ENCODE measurements around the gene FAM120C. TPM values are rescaled to one million over a fixed set of nuclear protein-coding genes. Genes with fewer than 3 reads are reported as not detected.

Gene FAM120C
- total and polyA plus RNA-seq, 10 donors, result 3.8 to 15.7 (median 8.3) TPM

- 50 to 88% (median 74%) methylated on average over 6 of the region's 6 CpGs for WGBS, 5 donors
- TF ChIP-seq POLR2AphosphoS5 (IDR thresholded peaks at IDR 0.05) (no peak), CTCF (IDR thresholded peaks at IDR 0.05 in 8 of 11, conservative IDR thresholded peaks at IDR 0.05 in 3 of 11) (no peak), POLR2A (IDR thresholded peaks at IDR 0.05) (no peak)
- Histone ChIP-seq H3K27me3 (replicated peaks in 1 of 7) (peaks cover 0 to 4% (median 0%) of the 10 kb centered on the region in 7 donors), H3K36me3 (no peaks in the 10 kb centered on the region), H3K27ac (no peak overlapping the region), H3K9me3 (no peaks in the 10 kb centered on the region), H3K4me1 (no peaks in the 10 kb centered on the region), H3K4me3 (no peak overlapping the region)
- intact Hi-C loops (cut with DNase I; ENCODE audit: low total_unique reads), result no loop called here
- no peak for DNase-seq
Measured at GRCh38 chrX:54198262-54198661, 15.2 kb upstream of the FAM120C start.

- no peaks in the 10 kb centered on the region for H3K4me1 ChIP-seq
- DNase-seq, result no peak
- peaks cover 0 to 4% (median 0%) of the 10 kb centered on the region in 7 donors for H3K27me3 ChIP-seq (replicated peaks in 1 of 7)
- TF ChIP-seq POLR2A (IDR thresholded peaks at IDR 0.05) (no peak), POLR2AphosphoS5 (IDR thresholded peaks at IDR 0.05) (no peak), CTCF (IDR thresholded peaks at IDR 0.05 in 8 of 11, conservative IDR thresholded peaks at IDR 0.05 in 3 of 11) (no peak)
- no peaks in the 10 kb centered on the region for H3K36me3 ChIP-seq
- H3K9me3 ChIP-seq, result no peaks in the 10 kb centered on the region
- no peak overlapping the region for H3K27ac ChIP-seq
- H3K4me3 ChIP-seq, result no peak overlapping the region
- intact Hi-C loops (cut with DNase I; ENCODE audit: low total_unique reads), result no loop called here
Measured at GRCh38 chrX:54194982-54195588, 12.0 kb upstream of the FAM120C start.

DNA sequence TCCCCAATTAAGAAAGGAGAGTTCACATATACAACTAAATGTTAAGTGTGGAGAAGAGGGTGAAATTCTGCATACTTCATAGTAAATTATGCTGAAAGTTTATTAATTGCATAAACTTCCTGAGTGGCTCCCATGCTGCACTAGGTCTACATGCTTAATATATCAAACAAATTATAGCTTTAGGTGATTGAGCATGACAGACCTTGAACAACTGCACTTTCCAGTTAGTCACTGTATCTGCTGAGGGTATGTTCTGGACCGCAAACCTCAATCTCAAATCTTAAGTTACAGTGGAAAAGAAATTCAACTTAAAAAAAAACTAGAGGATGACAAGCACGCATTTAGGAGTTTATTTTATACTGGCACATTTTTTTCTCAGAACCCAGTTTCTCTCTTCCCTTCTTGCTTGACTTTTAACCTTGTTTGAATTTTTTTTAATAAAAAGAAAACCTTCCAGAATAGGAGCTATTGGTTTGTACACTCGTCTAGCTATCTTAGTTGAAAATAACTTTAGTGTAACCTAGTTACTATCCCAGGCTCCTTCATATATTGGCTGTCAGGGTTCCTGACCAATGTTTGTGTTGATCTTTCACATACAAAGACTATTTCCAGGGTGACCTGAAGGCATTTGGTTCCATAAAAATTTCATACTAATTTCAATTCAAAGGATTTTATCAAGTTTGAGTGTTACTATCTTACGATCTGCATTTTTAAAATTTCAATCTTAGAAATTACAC lies 10.2 kb upstream of the FAM120C start:
- intact Hi-C loops (cut with DNase I; ENCODE audit: low total_unique reads), result no loop called here

More for the DNA sequence above, 10.2 kb upstream of the FAM120C start:
- Histone ChIP-seq H3K27me3 (replicated peaks in 1 of 7) (peaks cover 0 to 4% (median 0%) of the 10 kb centered on the region in 7 donors), H3K27ac (no peak overlapping the region), H3K4me1 (no peaks in the 10 kb centered on the region), H3K9me3 (no peaks in the 10 kb centered on the region), H3K4me3 (no peak overlapping the region), H3K36me3 (no peaks in the 10 kb centered on the region)
- WGBS, 5 donors, result 74 to 92% (median 91%) methylated on average over 4 of the region's 4 CpGs
- DNase-seq, result no peak
- TF ChIP-seq CTCF (IDR thresholded peaks at IDR 0.05 in 8 of 11, conservative IDR thresholded peaks at IDR 0.05 in 3 of 11), result no peak
- no peak for TF ChIP-seq POLR2A (IDR thresholded peaks at IDR 0.05)
- no peak for TF ChIP-seq POLR2AphosphoS5 (IDR thresholded peaks at IDR 0.05)

Measured in spleen (tissue), 11 donors.